Common myeloid progenitor, CD34-positive (primary cell): Measurements from ENCODE around the gene BARHL2.

Experiments used
- CTCF ChIA-PET: fragments of 350-600 bp; sonication (Branson Sonifier 250); formaldehyde crosslinking; loops from one replicate; lab custom pipeline; 2021; ENCODE audit warnings: antibody characterized with exemption; lab: Charles Lee
- POLR2A ChIA-PET: fragments of 350-600 bp; sonication (Branson Sonifier 250); formaldehyde crosslinking; loops from one replicate; lab custom pipeline; 2021; ENCODE audit warnings: antibody characterized with exemption; lab: Charles Lee
- DNase-seq, 3 donors: peaks; one replicate each; pipeline versions ENCODE4 v3.0.0 to v3.0.0-alpha.2; 2013
- H3K27ac ChIP-seq, 2 experiments: 1 replicate in 1 of 2; 2 replicates in 1 of 2; pipeline ENCODE4 v1.7.0; 2013; ENCODE audit warnings: inconsistent platforms in 2 of 2, low read length in 2 of 2, mild to moderate bottlenecking in 2 of 2, low read depth in 1 of 2, moderate library complexity in 1 of 2; ENCODE audit not compliant: severe bottlenecking in 2 of 2, insufficient read depth in 1 of 2, poor library complexity in 1 of 2
- H3K27me3 ChIP-seq, 5 experiments: replicated peaks in 2 of 5; 1 replicate in 3 of 5; 2 replicates in 2 of 5; pipeline versions ENCODE4 v1.6.1 to v1.7.0; 2013; ENCODE audit warnings: low read length in 4 of 5, mild to moderate bottlenecking in 2 of 5, moderate library complexity in 2 of 5, inconsistent platforms in 1 of 5; ENCODE audit not compliant: insufficient read depth in 5 of 5, control insufficient read depth in 4 of 5
- H3K36me3 ChIP-seq, 4 experiments: 1 replicate in 2 of 4; 2 replicates in 2 of 4; pipeline versions ENCODE4 v1.6.1 to v1.7.0; 2013; ENCODE audit warnings: low read length in 3 of 4, control low read depth in 1 of 4, mild to moderate bottlenecking in 1 of 4; ENCODE audit not compliant: control insufficient read depth in 4 of 4, insufficient read depth in 4 of 4
- H3K4me1 ChIP-seq, 4 experiments: 1 replicate in 3 of 4; 2 replicates in 1 of 4; pipeline versions ENCODE4 v1.6.1 to v1.7.1; 2013; ENCODE audit warnings: low read length in 3 of 4, mild to moderate bottlenecking in 3 of 4, control low read depth in 1 of 4, inconsistent platforms in 1 of 4, moderate library complexity in 1 of 4; ENCODE audit not compliant: control insufficient read depth in 4 of 4, insufficient read depth in 4 of 4; ENCODE audit errors: control extremely low read depth in 1 of 4
- H3K4me3 ChIP-seq, 7 experiments: 1 replicate in 4 of 7; 2 replicates in 3 of 7; pipeline versions ENCODE4 v1.5.1 to v1.7.0; 2013; ENCODE audit warnings: mild to moderate bottlenecking in 7 of 7, low read length in 6 of 7, moderate library complexity in 6 of 7, inconsistent platforms in 2 of 7, low read depth in 2 of 7, control low read depth in 1 of 7; ENCODE audit not compliant: insufficient read depth in 4 of 7, control insufficient read depth in 1 of 7; ENCODE audit errors: extremely low read depth in 1 of 7
- H3K9me3 ChIP-seq, 5 experiments: 1 replicate in 4 of 5; 2 replicates in 1 of 5; pipeline versions ENCODE4 v1.6.1 to v1.7.1; 2013; ENCODE audit warnings: low read length in 4 of 5, mild to moderate bottlenecking in 2 of 5, inconsistent platforms in 1 of 5, low read depth in 1 of 5, moderate library complexity in 1 of 5; ENCODE audit not compliant: control insufficient read depth in 4 of 5, insufficient read depth in 2 of 5; ENCODE audit errors: control extremely low read depth in 1 of 5
- WGBS: methylation state at CpG from one replicate; pipeline ENCODE4 v1.1.5; 2013; ENCODE audit not compliant: insufficient coverage; 5-methylcytosine and 5-hydroxymethylcytosine counted together

The BARHL2 gene

GRCh38 chr1:90746857-90747256 lies 29.8 kb upstream of the BARHL2 start:
- Histone ChIP-seq H3K27me3 (peaks cover 4 to 34% (median 11%) of the 10 kb centered on the region in 5 experiments), H3K36me3 (no peaks in the 10 kb centered on the region), H3K4me3 (no peak overlapping the region), H3K9me3 (no peaks in the 10 kb centered on the region), H3K4me1 (no peaks in the 10 kb centered on the region), H3K27ac (no peak overlapping the region)
- ChIA-PET CTCF (no interaction called here), POLR2A (no interaction called here)
- DNase-seq: no peak
- WGBS: 89% methylated on average over 1 of the region's 1 CpG

GRCh38 chr1:90745972-90746371 lies 28.9 kb upstream of the BARHL2 start:
- H3K36me3 ChIP-seq: no peaks in the 10 kb centered on the region
- POLR2A ChIA-PET: no interaction called here
- H3K27ac ChIP-seq: no peak overlapping the region
- no peaks in the 10 kb centered on the region for H3K9me3 ChIP-seq
- DNase-seq: no peak
- H3K4me1 ChIP-seq: no peaks in the 10 kb centered on the region
- no peak overlapping the region for H3K4me3 ChIP-seq
- H3K27me3 ChIP-seq: peaks cover 4 to 30% (median 13%) of the 10 kb centered on the region in 5 experiments
- CTCF ChIA-PET: no interaction called here
- no CpG with 5 or more reads among the region's 2 CpGs for WGBS

- H3K4me1 ChIP-seq: peaks cover 2 to 17% (median 13%) of the 10 kb centered on the region in 4 experiments
- H3K4me3 ChIP-seq: no peak overlapping the region
- no peaks in the 10 kb centered on the region for H3K9me3 ChIP-seq
- CTCF ChIA-PET: interaction anchor here (1.2 to 4.6 kb wide), 3 partner anchors 11 to 27 kb away, joined by 3 to 22 read pairs (median 4); no protein-coding TSS in a partner anchor
- WGBS: 19% methylated on average over 2 of the region's 3 CpGs
- no peak for DNase-seq
- POLR2A ChIA-PET: no interaction called here
- H3K27ac ChIP-seq: no peak overlapping the region
- no peaks in the 10 kb centered on the region for H3K36me3 ChIP-seq
- H3K27me3 ChIP-seq: peaks cover 46 to 95% (median 53%) of the 10 kb centered on the region in 5 experiments
These were observed 15.0 kb upstream of the BARHL2 start for GRCh38 chr1:90732136-90732535.

GRCh38 chr1:90731382-90732050 lies 14.4 kb upstream of the BARHL2 start:
- POLR2A ChIA-PET: interaction anchor here (0.6 kb wide), 1 partner anchor 35 kb away, joined by 3 read pairs; no protein-coding TSS in a partner anchor
- H3K36me3 ChIP-seq: no peaks in the 10 kb centered on the region
- DNase-seq: peak in 1 of 3 donors; percentile 13
- H3K9me3 ChIP-seq: no peaks in the 10 kb centered on the region
- peaks cover 44 to 97% (median 58%) of the 10 kb centered on the region in 5 experiments for H3K27me3 ChIP-seq
- peaks cover 2 to 22% (median 16%) of the 10 kb centered on the region in 4 experiments for H3K4me1 ChIP-seq
- H3K4me3 ChIP-seq: no peak overlapping the region
- no peak overlapping the region for H3K27ac ChIP-seq
- WGBS: 8% methylated on average over 2 of the region's 6 CpGs
- CTCF ChIA-PET: interaction anchor here (1.2 to 4.6 kb wide), 3 partner anchors 11 to 26 kb away, joined by 3 to 22 read pairs (median 4); no protein-coding TSS in a partner anchor

- Histone ChIP-seq H3K4me3 (peak overlapping the region in 2 of 7 experiments; percentile 17 to 34), H3K36me3 (no peaks in the 10 kb centered on the region), H3K27ac (no peak overlapping the region), H3K4me1 (peaks cover 4 to 31% (median 20%) of the 10 kb centered on the region in 4 experiments), H3K27me3 (peaks cover 48 to 100% (median 69%) of the 10 kb centered on the region in 5 experiments), H3K9me3 (peaks cover 0 to 4% (median 0%) of the 10 kb centered on the region in 5 experiments)
- CTCF ChIA-PET: interaction anchor here (0.6 to 4.6 kb wide), 6 partner anchors 10 to 234 kb away, joined by 3 to 22 read pairs (median 4); no protein-coding TSS in a partner anchor
- 3% methylated on average over 42 of the region's 51 CpGs for WGBS
- peak in 2 of 3 donors; percentile 46 to 51 for DNase-seq
- POLR2A ChIA-PET: no interaction called here
These were observed 13.3 kb upstream of the BARHL2 start for GRCh38 chr1:90730243-90731022.

GRCh38 chr1:90729504-90730242 lies 12.6 kb upstream of the BARHL2 start:
- peak in 1 of 3 donors; percentile 34 for DNase-seq
- ChIA-PET CTCF (interaction anchor here (0.9 to 4.6 kb wide), 6 partner anchors 9 to 235 kb away, joined by 3 to 22 read pairs (median 5); no protein-coding TSS in a partner anchor), POLR2A (no interaction called here)
- WGBS: 8% methylated on average over 35 of the region's 36 CpGs
- H3K9me3 ChIP-seq: peaks cover 0 to 4% (median 0%) of the 10 kb centered on the region in 5 experiments
- no peak overlapping the region for H3K27ac ChIP-seq
- H3K4me1 ChIP-seq: peaks cover 4 to 39% (median 27%) of the 10 kb centered on the region in 4 experiments
- H3K36me3 ChIP-seq: no peaks in the 10 kb centered on the region
- H3K4me3 ChIP-seq: peak overlapping the region in 1 of 7 experiments; percentile 34
- peaks cover 46 to 100% (median 76%) of the 10 kb centered on the region in 5 experiments for H3K27me3 ChIP-seq
